GM19099 (cell line): Measurements from ENCODE around the gene JDP2.

ENCODE experiments used
- POLR2A ChIP-seq: IDR thresholded peaks from 3 replicates; pipeline ENCODE4 v1.6.1; 2011; ENCODE audit warnings: low read depth; ENCODE audit not compliant: insufficient read length; ENCODE audit errors: extremely low read depth

JDP2 gene

DNA sequence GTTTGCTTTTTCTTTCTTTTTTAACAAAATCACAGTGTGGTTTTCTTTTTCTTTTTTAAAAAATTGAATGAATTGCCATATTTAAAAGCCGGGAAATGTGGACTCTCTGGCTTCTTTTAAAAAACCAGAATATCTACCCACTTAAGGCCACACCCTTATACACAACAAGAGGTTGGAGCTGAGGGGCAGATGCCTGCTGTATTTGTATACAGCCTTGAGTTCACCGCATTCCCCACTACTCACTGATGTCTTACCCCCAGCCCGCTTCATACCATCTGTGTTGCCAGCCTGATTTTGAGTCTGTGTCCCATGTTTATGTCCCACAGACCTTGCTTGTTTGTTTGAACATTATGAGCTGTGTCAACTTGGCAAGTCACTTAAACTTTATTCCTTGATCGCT lies 14.3 kb downstream of the JDP2 start:
- TF ChIP-seq POLR2A = no peak

DNA sequence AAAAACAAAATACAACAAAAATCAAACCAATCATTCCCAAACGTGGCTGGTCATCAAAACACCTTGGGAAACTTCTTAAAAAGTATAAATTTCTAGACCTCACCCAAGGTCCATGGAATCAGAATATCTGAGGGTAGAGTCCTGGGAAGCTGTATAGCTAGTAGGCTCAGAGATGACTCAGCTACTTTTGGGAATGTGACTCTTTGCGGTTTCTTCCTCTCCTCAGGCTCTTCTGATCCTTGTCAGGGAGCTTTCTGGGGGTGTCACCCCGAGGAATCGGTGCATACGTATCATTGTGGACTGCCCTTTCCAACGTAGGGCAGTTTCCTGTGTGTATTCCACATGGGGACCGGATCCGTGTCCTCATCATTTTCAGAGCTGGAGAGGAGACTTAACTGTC lies 14.8 kb downstream of the JDP2 start:
- TF ChIP-seq POLR2A = no peak

DNA sequence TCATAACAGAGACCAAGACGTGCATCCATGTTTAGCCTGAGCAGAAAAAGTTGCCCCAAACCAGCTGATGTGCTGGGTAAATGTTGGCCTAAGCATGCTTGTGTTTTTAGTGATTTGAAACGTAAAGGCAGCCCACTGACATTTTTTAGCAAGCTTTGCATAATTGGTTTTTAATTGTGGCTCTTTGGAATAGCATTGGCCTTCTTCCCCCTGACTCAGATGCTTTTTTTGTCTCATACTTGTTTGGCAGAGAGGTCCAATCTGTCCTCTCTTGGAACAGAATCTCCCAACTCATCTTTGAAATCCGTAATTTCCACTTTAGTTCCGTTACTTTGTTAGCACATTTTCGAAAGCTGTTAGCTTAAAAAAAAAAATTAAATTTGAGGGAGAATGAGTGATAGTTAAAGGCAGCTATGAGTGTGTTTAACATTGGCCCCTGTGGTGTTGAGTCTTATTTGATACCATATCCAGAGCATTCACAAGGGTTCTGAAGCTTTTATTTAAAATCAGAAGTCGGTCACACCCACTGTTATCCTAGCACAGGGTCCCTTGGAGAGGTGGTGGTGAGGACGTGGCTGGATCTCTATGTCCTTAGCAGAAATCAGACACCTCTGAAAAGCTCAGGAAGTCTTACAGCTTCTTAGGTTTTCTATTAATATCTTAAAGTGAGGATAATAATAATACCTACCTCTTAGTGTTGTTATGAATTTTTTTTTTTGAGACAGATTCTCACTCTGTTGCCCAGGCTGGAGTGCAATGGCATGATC lies 15.6 kb downstream of the JDP2 start:
- TF ChIP-seq POLR2A = no peak

DNA sequence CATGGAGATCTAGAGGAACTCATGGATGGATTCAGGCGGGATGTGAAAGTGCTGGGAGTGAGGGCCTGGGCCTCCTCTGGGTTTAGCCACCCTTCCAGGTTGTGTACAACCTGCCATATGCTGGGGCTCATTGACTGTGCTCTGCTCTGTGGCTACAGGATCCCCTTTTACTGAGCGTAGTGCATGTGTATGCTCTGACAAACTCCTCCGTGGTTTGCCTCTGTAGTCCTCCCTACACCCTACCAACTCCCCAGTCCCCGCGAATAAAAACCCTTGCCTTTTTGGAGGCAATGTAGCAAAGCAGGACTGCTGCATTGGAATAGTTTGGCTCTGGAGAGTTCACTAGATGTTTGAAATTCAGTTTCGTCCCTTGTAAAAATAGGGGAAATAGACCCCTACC lies 17.4 kb downstream of the JDP2 start:
- TF ChIP-seq POLR2A = no peak

DNA sequence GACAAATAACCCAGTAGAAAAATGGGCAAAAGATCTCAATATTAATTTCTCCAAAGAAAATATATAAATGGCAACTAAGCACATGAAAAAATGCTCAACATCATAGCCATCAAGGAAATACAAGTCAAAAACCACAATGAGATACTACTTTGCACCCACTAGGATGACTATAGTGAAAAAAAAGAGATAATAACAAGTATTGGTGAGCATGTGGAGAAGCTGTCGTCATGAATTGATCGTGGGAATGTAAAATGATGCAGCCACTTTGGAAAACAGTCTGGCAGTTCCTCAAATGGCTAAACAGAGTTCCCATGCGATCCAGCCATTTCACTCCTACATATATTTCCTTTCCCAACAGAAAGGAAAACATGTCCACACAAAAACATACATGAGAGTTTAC lies 18.1 kb downstream of the JDP2 start:
- no peak for TF ChIP-seq POLR2A

DNA sequence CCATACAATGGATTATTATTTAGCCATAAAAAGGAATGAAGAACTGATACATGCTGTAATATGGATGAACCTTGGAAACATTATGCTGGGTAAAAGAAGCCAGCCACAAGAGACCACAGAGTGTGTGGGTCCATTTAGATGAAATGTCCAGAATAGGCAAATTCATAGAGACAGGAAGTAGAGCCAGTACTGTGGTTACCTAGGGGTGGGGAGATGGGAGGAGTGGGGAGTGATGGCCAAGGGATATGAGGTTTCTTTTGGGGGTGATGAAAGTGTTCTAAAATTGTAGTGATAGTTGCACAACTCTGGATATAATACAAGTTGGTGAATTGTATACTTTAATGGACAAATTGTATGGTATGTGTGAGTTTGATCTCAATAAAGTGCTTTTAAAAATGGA lies 18.6 kb downstream of the JDP2 start:
- TF ChIP-seq POLR2A = no peak

DNA sequence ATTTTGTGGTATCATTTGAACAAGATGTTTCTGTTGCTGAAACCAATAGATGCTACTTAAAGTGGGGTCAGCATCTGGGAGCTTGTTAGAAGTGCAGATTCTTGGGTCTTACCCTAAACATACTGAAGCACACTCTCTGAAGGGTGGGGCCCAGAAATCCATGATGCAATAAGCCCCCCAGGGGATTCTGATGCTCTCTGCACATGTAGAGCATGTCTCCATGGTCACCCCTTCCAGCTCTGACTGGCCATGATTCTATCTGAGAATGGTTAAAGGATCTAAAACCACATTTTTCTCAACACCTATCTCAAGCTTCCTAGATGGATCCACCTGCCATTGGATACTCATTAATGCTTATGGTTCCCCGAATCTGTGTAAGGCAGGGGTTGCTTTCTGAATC lies 20.4 kb downstream of the JDP2 start:
- no peak for TF ChIP-seq POLR2A

DNA sequence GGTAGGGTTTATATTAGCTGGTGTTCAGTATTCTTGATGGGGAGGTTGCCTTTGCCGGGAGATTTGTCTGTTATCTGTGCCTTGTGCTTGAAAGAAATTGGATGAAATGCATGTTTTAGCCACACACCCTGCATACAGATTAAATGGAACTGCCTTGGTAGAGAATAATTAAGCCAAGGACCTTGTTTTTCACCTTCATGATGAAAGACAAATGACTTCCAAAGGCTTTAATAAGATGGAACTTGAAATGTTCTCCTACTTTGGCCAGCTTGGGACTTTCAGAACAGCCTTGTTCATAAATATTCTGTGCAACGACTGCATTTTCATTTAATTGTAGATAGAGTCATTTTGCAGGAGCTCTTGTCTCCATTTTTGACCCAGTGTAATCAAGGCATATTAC lies 21.2 kb downstream of the JDP2 start:
- TF ChIP-seq POLR2A = no peak

DNA sequence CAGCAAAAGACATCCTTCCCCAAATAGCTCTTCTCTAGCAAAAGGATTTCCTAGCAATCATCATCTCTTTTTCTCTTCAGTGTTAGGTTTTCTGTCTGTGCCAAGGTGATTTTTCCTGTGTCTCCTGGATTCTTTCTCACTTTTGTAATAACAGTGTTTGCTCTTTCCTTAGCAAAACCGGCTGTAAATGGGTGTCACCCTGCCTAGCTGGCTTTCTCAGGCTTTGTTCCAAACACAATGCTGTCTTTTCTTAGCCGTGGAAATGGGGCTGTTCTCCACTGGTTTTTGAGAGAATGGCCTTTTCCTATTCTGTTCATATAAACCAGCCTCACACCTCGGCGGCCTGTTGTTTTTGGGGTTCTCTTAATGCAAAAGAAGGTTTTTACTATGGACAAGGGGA lies 21.9 kb downstream of the JDP2 start:
- TF ChIP-seq POLR2A = no peak

DNA sequence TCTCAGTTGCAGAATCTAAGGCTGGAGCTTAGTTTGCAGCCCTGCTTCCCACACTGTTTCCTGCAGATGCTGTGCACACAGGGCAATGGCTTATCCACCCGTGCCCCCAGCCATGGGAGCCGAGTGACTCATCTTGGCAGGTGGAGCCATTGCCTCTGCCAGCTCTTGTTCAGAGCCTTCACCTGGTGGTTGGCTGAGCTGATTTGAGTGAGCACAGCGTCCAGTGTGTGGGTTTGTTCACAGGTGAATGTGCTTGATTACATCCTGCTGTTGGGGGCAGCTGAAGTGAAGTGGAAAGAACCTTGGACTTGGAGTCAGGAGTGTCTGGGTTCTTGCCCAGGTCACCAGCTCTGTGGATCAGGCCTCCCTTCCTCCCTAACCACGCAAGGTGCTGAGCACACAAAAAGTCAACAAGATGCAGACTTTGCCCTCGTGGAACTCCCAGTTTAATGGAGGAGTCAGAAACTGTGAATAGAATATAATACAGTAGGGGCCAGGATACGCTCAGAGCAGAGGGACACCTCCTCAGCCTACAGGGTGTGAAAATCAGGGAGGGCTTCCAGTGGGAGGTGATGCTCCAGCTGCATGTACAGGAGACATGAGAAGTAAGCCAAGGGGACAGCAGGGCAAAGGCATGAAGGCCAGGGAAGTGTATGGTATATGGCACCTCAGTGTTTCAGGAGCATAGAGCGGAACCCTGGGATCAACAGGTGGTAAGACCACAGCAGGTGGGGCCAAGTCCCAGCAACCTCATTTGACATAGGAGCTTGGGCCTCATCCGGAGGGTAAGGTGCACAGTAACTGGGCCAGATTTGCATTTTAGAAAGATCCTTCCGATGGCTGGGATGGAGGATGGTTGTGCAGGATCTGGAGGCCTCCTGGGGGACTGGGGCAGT lies 22.8 kb downstream of the JDP2 start:
- TF ChIP-seq POLR2A = no peak

DNA sequence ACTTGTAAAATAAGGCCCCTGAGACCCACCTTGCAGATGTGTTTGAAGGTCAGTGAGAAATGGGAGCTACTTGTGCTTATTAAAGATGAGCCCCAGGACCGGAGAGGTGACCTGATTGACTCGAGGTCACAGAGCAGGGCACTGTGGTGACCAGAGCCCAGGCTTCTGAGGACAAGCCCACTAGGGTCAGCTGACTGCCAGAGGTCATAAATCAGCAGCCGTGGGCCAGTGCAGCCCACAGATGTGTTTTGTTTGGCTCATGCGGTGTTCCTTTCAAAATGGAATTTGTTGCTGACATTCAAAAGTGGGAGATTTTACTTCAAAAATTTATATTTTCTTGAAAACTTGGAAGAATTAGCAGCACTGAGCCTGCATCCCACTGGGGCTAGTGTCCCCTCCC lies 24.5 kb downstream of the JDP2 start:
- TF ChIP-seq POLR2A = no peak

DNA sequence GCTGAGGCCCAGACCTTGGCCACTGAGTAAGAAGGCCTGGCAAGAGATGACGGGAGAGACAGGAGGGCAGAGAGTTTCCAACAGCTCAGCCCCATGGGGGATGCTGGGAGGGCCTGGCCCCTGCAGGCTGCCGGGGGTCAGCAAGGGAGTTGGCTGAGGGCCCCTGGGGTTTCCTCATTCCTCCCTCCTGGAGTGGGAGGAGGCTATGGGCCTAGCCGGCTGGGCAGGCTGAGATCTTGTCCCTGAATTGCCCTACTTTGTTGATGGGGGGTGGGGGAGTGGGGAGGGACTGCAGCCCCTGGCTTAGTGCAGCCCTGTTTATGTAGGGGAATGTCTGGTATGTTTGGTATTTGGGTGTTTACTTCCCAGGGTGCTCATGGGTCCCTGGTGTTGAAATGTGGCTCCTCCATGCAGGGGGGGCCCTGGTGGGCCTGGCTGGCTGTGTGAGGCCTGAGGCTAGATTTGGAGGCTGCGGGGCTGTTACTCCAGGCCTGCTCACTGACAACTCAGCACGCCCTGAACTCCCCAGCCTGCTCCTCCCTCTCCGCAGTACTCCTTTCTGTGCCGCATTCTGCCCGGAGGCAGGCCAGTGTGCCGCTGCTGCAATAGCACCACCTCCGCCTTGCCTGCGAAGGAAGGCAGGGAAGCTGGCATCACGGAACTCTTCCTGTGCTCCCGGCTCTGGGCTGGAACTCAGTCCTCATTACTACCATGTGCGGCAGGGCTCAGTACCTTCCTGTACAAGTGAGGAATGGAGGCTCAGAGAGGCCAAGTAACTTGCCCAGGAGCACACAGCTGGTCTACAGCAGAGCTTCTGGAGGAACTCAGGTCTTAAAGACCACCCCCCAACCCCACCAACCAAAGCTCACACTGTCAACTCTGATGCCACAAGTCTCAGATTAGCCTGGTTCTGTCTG lies 25.3 kb downstream of the JDP2 start:
- no peak for TF ChIP-seq POLR2A

DNA sequence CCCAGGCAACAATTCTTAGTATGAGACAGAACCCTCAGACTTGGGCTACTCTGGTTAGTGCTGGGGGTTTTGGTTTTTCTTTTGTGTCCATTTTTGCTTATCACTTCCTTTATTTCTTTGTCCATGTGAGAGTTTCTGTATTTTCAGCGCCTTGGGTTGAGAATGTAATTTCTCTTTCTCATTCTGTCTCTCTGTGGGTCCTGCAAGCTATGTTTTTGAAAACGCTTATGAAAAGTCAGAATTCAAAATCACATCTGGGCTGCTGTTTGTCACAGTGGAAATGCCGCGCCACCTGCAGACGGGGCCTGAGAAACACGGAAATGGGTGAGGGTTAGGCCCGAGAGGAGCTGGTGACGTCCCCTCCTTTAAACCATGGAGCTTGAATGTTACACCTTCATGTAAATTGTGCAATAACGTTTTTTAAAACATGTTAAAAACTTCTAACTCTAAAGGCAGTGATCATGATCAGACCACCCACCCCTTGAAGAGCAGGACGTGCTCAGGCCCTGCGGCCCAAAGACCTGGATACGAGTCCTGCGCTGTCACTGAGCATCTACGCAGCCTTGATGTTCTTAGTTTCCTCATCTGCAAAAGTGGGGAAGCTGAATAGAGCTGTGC lies 26.1 kb downstream of the JDP2 start:
- no peak for TF ChIP-seq POLR2A

DNA sequence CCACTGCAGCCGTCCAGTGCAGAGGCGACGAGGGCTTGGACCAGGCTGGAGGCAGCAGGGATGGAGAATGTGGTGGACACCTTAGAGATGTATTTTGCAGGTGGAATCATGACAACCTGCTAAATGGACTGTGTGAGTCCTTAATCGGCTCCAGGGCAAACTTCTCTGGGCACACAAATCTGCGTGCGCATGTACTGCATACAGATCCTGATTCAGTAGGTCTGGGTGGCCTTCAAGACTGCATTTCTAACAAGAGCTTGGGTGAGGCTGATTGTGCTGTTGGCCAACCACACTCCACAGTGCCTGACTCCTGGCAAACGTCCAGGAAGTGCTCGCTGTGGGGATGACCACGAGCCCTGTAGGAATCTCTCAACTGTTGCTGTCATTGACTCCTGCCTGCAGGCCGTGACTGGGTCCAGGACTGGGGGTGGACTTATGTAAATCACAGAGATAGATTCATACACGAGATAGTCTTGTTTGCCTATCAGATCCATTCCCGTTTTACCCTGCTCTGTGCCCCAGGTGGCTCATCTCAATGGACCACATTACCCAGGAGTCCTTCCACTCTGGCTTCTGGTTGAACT lies 27.2 kb downstream of the JDP2 start:
- TF ChIP-seq POLR2A = no peak
